HEK293 (cell line): ENCODE measurements around the gene GOLGA6L26.
"Not testable (repeated sequence)": the region's sequence is repeated elsewhere in the genome, so short reads cannot be mapped to it uniquely, and the experiment has no call there.

Source experiments
- CTCF ChIP-seq: fragments of 450-650 bp; formaldehyde crosslinking; IDR thresholded peaks from 2 replicates; pipeline ENCODE4 v1.5.1; 2016; ENCODE audit warnings: missing biosample characterization, missing genetic modification characterization
- KLF7 ChIP-seq: fragments of 450-650 bp; formaldehyde crosslinking; IDR thresholded peaks from 2 replicates; pipeline ENCODE4 v1.5.1; 2016; ENCODE audit warnings: missing biosample characterization, missing genetic modification characterization, borderline replicate concordance
- SP3 ChIP-seq: fragments of 450-650 bp; formaldehyde crosslinking; IDR thresholded peaks from 2 replicates; pipeline ENCODE4 v1.5.1; 2016; ENCODE audit warnings: missing biosample characterization, missing genetic modification characterization
- ZNF121 ChIP-seq: fragments of 450-650 bp; formaldehyde crosslinking; IDR thresholded peaks from 2 replicates; pipeline ENCODE4 v1.5.1; 2016; ENCODE audit warnings: missing biosample characterization, missing genetic modification characterization
- ZNF555 ChIP-seq: fragments of 450-650 bp; formaldehyde crosslinking; conservative IDR thresholded peaks from 2 replicates; pipeline ENCODE4 v1.5.1; 2017; ENCODE audit warnings: missing biosample characterization, mild to moderate bottlenecking, missing genetic modification characterization, inconsistent platforms

DNA sequence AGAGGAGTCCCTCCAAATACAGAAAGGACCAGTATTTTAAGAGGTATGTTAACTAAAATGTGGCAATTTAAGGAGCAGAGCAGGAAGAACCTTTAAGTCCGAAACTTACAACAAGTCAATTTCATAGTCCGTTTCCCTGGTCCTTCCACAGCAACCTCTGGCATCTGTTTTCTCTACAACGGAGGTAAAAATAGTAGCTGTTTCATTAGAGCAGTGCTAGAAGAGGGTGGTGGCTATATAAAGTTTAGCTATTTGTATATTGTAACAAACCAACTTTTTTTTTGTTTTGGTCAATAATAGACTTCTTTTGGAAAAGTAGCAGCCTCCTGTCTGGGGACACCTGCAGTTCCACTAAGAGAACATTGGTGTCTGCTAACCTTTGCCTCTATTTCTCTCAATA is 37.9 kb upstream of the GOLGA6L26 start:
- TF ChIP-seq ZNF121, ZNF555, CTCF, KLF7, SP3 (tag by site-specific recombination): not testable (repeated sequence)
